G401.6 (cell line): ENCODE data around the gene GRPEL2.

Experiments
- FAIRE-seq: peaks from 2 replicates; lab custom pipeline; 2012; peaks lifted over from hg19 to GRCh38; lab: Jason Lieb, UNC

GRPEL2 gene

DNA sequence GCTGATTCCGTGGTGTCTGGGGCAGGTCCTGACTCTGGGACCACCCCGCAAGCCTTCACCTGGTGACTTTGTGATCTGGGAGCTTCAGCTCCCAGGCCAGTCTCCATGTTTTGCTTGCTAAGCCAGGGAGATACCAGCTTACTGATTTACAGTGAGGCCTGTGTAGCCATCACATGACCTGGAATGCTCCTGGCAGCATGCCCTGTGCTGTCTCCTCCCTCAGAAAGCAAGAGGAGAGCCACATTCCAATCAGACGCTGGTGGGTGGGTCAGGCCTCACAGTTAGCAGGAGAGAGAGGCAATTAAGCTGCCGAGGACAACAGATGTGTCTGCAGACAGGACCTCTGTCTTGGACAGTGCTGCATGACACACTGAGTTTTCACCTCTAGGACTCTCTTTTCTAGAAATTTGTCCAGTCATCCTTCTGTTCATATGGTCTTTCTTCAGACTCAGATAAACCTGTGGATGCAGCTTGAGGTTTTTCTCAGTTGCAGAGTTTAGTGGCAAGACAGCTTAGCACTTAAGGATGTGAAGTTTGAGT lies 24.4 kb upstream of the GRPEL2 start:
- no peak for FAIRE-seq

GRCh38 chr5:149322518-149322917 lies 22.8 kb upstream of the GRPEL2 start:
- no peak for FAIRE-seq

- FAIRE-seq = no peak
These were observed 22.1 kb upstream of the GRPEL2 start for GRCh38 chr5:149323210-149323609.

DNA sequence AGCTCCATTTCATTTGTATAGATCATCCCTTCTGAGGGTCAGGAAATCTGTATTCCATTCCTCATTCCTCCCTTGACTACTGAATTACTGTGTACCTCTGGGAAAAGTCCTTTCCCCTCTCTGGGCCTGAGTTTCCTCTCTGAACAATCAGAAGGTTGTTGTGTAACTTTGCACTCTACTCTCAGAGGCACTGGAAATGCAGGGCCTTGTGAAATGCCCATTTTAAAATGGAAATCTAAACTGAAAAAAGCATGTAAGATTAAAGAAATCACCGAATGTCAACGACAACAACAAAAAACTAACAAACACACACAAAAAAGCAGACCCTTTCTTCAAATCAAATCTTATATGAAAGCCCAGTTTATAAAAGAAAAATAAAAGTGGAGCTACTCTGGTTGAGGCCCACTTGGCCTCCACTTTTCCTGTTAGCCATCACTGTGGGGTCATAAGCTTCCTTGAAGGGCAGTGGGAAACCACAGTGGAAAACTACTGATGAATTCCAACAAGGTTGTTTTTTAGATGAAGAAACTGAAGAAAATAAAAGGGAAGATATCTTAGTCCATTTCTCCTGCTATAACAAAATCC lies 21.6 kb upstream of the GRPEL2 start:
- FAIRE-seq = no peak

GRCh38 chr5:149324641-149325040 lies 20.7 kb upstream of the GRPEL2 start:
- FAIRE-seq = no peak

DNA sequence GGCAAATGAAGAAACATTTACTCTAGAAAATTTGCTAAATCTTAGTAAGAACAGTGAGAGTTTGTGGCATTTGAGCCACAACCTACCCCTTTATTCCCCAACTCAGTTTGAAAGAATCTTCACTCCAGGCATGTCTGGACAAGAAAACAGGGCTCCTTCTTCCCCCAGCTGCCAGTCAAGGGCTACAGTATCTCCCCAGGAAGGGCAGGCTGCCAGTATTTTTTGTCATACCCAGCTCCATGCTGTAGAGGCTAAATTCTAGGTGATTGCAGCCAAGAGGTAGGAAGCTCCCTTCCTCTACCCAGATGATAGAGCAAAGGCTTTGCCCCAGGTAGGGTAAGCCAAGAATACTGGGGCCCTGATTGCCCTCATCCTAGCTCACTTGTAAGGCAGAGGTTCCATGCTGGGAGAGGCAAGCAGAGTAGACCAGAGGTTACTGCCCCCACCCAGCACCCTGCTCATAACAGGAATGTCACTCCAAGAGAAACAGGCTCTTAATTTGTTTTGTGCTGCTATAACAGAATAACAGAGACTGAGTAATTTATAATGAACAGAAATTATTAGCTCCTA lies 20.0 kb upstream of the GRPEL2 start:
- FAIRE-seq = no peak

GRCh38 chr5:149325894-149326293 lies 19.4 kb upstream of the GRPEL2 start:
- FAIRE-seq = no peak

GRCh38 chr5:149326611-149327010 lies 18.7 kb upstream of the GRPEL2 start:
- no peak for FAIRE-seq

- no peak for FAIRE-seq
These were observed 17.1 kb upstream of the GRPEL2 start for GRCh38 chr5:149328177-149328576.

GRCh38 chr5:149333711-149334443 lies 11.4 kb upstream of the GRPEL2 start:
- FAIRE-seq = no peak

DNA sequence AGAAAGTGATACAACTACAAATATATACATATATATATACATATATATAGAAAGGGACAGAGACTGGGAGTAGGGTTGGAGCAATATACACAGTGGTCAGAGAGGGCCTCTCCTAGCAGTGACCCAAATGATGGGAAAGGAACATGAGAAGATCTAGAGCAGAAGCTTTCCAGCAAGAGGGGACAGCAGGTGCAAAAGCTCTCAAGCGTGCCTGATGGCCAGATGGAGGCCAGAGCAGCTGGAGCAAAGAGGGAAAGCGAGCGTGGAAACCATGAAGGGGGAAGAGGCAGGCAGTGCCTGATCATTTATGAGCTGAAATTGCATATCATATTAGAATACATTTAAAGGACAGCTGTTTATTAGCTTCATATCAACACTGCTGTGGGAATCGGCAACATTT lies 7.6 kb upstream of the GRPEL2 start:
- no peak for FAIRE-seq

DNA sequence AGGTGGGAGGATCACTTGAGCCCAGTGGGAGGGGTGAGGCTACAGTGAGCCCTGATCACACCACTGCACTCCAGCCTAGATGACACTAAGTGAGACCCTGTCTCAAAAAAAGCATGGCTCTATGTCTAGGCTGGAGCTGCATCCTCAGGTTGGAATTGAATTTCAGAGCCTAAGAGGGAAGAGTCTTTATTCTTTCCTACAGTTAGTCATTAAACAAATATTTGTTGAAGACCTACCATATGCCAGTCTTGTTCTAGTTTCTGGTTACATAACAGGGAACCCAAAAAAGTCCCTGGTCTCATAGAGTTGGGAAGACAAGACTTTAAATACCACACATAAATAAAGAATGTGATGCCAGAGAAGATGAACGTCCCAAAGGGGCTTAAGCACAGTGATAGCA lies 6.9 kb upstream of the GRPEL2 start:
- FAIRE-seq = no peak

- no peak for FAIRE-seq
These were observed 4.4 kb upstream of the GRPEL2 start for GRCh38 chr5:149340920-149341319.

GRCh38 chr5:149341876-149342275 lies 3.4 kb upstream of the GRPEL2 start:
- FAIRE-seq = no peak

DNA sequence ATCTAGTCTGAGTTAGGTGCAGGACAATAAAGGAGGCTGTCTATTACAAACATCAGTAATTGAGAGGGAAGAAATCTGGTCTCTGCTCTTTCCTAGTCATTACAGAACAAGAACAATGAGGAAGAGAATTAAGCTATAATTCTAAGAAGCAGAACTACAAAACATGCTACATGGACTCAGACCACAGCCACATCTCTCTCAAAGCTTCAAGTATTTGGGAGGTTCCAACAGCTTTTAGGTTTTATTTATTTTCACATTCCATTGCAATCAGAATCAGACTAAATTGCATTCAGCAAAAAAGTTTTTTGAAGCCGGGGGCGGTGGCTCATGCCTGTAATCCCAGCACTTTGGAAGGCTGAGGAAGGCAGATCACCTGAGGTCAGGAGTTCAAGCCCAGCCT lies 1.1 kb upstream of the GRPEL2 start:
- FAIRE-seq = no peak

GRCh38 chr5:149345892-149346222 lies 558 bp downstream of the GRPEL2 start:
- FAIRE-seq = no peak

GRCh38 chr5:149348518-149348917 lies 3.2 kb downstream of the GRPEL2 start:
- no peak for FAIRE-seq

- FAIRE-seq = no peak
These were observed 4.1 kb downstream of the GRPEL2 start for GRCh38 chr5:149349382-149349781.

DNA sequence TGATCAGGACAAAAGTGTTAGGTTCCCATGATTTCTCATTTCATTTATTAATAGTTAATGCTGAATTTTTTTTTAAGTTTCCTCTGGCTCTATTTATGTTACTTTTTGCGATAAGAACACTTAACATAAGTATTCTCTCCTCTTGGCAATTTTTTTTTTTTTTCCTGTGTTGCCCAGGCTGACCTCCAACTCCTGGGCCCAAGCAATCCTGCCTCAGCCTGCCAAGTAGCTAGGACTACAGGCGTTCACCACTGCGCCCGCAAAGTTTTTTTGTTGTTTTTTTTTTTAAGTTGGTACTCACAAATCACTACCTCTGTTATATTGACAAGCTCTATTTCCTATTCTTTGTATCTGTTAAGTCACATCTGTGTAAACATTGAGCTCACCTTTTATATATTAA lies 6.9 kb downstream of the GRPEL2 start:
- no peak for FAIRE-seq

DNA sequence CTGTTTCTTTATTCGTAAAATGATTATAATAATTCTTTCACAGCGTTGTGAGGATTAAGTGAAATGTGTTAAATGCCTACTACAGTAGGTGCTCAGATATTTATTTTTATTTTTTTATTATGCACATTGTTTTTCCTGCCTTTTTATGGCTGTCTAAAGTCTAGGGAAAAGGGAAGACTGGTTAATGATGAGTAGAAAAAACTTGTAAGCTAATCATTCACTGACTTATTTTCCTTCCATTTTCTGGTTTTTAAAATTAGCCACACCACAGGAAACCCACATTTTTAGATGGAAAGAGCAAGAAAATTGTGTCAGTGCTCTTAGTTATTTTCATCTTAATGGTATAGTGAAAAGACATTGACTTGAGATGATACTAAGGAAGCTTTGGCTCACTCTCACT lies 8.6 kb downstream of the GRPEL2 start:
- no peak for FAIRE-seq

DNA sequence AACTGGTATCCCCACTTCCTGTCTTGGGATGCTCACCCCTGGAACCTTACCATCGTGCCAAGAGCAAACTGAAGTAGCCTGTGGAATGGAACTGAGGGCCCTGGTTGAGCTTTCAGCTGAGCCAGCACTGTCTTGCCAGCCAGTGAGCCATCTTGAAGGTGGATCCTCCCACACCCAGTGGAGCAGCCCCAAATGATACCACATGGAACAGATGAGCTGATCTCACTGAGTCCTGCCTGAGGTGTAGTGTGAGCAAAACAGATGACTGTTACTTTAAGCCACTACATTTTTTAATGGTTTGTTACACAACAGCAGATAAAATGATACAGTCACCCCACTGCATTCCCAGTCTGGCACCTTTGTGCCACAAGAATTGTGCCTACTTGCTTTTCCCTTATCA lies 10.4 kb downstream of the GRPEL2 start:
- FAIRE-seq = no peak

DNA sequence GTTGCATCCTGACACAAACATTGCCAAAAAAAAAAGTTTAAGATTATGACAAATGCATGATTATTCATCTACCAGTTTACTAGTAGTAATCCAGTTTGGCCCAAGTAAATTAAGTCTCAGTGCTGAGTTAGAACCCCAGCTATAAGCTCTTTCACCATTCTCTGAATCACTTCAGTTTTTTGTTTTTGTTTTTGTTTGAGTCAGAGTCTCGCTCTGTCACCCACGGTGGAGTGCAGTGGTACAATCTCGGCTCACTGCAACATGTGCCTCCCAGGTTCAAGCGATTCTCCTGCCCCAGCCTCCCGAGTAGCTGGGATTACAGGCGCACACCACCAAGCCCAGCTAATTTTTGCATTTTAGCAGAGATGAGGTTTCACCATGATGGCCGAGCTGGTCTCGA lies 11.1 kb downstream of the GRPEL2 start:
- FAIRE-seq = no peak

DNA sequence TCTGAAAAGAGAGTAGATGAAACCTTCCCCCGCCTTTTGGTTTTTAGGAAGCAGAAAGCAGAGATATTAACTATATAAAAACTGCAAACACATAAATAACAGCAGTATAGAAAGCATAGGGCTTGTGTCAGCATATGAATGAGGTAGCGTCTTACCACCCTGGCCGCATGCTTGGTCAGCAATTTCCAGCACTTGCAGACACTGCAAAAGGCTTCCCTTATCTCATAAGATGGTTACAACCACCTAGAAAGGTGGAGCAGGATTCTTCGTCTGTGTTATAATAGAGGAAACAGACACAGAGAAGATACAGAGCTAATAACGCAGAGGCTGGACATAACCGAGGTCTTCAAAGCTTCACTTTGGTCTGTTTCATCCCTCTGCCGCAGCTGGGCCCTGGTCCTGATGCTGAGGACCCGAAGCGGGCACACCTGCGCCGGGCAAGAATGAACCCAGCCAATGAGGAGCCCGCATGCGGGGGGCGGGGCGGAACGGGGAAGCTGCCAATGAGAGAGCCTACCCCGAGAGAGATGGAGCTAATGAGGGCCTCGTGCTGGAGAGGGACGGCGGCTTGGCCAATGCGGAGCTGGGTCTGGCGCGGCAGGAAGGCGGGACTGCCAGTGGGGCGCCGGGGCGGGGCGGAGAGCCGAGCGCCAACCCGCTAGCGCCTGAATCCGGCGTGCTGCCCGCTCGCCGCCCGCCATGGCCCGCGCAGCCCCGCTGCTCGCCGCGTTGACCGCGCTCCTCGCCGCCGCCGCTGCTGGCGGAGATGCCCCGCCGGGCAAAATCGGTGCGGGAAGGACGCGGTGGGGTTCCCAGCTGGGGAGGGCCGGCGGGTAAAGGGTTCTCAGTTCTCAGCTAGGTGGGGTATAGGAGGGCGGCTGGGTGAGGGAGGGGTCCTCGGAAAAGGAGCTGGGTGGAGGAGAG lies 12.3 kb downstream of the GRPEL2 start, which contains the start of gene PCYOX1L:
PCYOX1L (plus strand) TSS at position 677 of the 924 bp plus-strand sequence; CDS start at position 700, 23 bp downstream.
- FAIRE-seq = peak; percentile 95
